HT-29 (cell line): ENCODE data around the gene PLEKHA6. TPM values are rescaled to one million over a fixed set of nuclear protein-coding genes. Genes with fewer than 3 reads are reported as not detected.

Experiments used
- DNase-seq: peaks from one replicate; pipeline ENCODE4 v3.0.0-alpha.2; 2015; ENCODE audit warnings: low spot score
- total RNA-seq: library from RNA; depleted of rRNA; stranded (reverse); fragments of >200 nt; shearing (Covaris generic); gene quantifications from 2 replicates; pipeline ENCODE4 v1.2.3, GENCODE V29; 2014

PLEKHA6 gene
- total RNA-seq, 1 experiment from 2014 or later, result 88.6 TPM

DNA sequence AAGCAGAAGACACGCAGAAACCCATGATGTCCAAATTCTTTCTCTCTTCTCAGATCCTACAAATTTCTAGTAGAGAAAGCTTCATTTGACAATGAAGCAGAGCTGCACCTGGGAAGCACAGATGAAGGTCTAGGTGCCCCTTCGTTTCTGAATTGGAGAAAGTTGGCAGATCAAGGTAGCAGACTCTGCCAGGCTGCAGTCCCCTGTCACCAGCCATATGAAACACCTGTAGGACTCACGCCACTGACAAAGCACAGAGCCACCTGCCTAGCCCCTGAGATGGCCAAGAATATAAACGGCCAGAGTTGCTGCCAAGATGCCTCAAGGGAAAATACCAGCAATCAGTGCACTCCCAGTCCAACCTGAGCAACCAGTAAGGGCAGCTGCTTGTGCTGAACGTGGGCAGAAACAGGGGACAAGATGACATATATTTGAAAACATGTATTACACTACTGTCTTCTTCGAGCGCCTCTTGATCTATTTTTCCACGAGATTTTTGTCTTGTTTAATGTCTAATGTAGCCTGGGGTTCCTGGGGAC is 20.6 kb upstream of the PLEKHA6 start:
- no peak for DNase-seq

DNA sequence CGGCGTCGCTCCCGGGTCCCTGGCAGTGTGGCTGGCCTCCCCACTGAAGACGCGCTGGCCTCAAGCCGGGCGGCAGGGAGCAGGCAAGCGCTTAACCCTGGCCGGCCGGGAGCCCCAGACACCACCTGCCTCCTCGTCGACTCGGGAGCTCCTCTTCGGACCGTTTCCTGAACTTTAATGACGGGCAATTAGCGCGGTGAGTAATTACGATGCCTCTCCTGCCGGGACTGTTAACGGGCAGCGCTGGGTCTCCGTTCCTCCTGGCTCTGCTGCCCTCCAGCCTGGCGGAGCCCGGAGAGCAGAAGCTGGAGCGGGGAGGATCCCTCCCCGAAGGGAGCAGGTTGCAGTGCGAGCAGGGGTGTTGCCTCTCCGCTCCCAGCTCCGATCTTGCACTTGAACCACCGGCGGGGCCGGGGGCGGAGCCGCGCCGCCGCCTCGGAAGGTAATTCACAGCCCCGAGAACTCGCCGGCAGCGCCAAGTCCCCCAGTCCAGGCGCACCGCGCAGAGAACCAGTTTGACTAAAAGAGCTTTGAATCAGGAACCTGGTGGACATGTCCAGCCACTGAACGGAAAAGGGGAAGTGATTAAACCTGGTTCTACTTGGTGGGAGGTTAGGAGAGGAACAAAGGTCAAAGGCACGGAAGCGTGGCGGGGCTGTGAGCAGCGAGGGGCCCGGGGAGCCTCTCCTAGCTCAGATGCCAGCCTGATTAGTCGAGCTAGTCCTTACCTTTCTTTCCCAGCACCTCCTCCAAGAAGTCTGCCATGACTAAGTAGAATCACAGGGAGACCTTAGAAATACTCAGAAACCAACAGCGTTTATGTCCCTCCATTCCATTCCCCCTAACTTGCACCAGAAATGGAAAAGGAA is 18.3 kb upstream of the PLEKHA6 start:
- DNase-seq, result peak; percentile 79

DNA sequence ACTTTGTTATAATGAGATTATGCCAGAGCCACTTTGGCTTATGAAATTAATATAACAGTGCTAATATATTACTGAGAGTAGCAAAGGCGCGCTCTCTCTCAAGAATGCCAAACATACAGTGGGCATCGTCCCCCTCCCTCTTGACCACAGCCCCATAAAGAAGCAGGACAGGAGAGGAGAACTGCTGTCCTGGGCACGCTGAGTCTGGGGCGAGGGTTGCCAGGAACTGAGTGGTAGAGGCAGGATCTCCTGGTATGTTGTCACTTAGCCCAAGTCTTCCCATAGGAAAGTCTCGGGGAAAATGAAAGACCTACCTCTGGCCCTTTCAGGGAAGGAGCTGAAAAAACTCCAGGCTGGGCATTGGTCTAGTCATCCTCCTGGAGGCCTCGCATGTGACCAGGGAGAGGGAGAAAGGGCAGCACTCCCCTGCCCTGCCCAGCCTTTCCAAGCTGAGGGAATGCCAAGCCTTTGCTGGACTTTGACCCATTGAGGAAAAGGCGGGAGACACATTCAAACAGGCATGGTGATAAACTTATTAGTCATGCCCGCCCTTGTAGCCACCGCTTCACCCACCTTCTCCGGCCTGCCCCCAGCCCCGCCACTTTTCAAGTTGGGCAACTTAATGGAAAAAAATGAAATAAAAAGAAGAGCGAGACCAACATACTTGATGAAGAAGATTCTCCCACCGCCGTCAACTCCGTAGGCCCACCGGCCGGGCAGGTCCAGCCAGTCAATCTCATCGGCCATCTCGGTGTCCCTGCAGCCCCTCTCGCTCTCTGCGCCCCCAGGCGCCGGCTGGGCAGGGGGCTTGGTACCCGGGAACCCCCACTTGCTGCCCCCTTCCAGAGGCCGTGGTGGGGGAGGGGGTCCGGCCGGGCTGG is 17.4 kb upstream of the PLEKHA6 start:
- DNase-seq, result peak; percentile 96

DNA sequence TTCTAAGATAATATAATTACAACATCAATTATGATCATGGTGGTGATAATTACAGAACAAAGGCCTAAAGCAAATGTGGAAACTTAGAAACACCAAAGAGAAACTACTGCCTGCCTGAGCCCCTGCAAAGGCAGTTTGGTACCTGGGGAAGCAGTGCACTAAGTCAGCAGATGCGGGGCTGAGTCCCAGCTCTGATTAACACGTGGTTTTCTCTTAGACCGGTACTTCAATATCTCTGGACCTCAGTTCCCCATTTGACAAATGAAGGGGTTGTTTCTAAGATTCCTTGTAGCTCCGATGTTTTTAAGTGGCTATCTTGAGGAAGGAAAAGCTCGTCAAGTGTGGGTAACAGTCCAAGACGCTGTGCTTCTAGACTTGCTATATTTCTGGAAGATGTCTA is 16.7 kb upstream of the PLEKHA6 start:
- DNase-seq, result no peak

DNA sequence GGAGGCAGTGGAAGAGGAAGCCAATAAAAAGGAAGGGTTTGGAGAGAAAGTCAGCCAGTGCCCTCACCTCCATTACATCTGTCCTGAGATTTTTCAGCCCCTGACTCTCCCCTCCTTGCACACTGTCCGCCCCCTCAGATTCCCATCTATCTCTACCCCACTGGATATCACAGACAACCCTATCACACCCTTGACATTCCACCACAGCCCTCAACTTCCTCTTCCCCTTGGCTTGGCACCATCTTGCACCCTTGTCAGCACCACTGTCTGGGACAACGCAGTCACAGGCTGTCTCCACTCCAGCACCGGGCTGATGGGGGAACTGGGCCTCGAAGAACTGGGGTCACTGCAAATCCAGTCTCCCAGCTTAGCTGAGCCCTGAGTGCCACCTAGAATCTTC is 14.2 kb upstream of the PLEKHA6 start:
- no peak for DNase-seq

DNA sequence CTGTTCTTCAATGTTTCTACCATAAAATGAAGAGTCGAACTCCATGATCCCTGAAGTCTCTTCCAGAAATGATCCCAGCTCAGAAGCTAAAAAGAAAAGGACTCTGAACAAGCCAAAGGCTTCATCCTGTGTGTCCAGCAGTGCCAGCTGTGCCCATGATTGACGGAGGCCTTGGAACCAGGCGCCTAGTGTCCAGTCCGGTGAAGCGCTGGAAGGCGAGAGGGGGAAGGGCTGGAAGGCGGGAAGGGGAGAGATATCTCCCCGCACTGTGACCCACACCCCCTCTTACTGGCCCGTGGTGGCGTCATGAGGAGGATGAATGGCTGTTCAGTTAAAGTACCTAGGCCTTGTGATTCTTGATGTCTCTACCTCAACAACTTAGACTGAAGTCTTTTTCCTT is 10.4 kb upstream of the PLEKHA6 start:
- DNase-seq, result no peak

DNA sequence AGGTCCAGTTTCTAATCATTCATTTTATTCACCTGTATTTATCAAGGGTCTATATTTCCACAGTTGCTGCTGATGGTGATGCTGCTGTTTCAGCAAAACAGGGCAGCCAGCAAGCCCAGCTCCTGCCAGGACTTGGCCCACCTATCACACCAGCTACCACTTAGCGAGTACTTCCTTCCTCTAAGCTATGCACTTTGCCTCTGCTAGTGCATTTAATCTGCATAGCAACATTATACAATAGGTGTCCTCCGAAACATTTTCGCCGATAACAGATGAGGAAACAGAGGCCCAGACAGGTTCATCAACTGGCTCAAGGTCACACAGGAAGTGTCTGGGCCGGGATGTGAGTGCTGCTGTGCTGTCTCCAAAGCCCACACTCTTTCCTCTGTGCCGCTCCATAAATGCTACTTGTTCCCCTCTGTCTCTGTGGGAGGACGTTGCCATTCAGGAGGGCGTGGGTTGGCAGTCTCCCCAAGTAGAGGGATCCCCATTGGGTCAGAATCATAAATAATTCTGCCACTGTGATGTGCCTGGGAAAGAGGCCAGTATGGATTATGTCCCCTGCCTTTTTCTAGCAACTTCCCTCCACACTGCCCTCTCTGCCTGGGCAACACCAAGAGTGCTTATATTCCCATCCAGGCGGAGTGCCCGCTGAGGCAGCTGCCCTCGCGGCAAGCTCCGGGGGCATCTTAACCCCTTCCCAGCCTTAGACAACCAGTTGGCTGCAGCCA is 9.4 kb upstream of the PLEKHA6 start:
- DNase-seq, result no peak

GRCh38 chr1:204367956-204368355 is 8.2 kb upstream of the PLEKHA6 start:
- DNase-seq, result no peak

DNA sequence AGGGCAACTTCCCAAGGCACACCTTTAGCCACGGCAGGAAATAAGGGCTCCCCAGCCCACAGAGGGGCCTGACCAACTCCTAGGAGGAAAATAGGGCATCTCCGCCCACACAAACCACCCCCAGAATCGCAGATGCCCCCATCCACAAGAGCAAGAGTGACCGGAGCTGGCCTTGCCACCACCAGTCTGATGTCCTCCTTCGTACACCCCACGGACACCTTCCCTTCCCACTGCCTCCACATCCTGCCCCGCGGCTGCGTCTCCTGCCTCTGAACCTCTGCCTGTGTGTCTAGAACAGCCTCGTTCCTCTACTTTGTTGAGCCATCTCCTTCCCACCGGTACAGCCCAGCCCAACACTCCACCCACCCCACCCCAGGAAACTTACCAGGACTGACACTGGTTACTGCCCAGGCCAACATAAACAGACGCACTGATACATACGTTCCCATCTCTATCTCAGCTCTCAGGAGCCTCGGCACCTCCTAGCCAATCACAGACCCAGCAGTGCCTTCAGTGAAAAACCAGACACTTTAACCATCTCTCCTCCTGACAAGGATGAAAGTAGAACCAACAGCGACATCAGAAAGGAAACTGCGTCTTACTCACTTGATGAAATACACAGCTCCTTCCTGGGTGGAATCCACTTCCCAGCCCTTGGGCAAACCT is 7.6 kb upstream of the PLEKHA6 start:
- DNase-seq, result no peak

- DNase-seq, result no peak
These were observed 7.0 kb upstream of the PLEKHA6 start for GRCh38 chr1:204366759-204367158.

GRCh38 chr1:204363335-204364114 is 3.8 kb upstream of the PLEKHA6 start:
- DNase-seq, result peak; percentile 94

DNA sequence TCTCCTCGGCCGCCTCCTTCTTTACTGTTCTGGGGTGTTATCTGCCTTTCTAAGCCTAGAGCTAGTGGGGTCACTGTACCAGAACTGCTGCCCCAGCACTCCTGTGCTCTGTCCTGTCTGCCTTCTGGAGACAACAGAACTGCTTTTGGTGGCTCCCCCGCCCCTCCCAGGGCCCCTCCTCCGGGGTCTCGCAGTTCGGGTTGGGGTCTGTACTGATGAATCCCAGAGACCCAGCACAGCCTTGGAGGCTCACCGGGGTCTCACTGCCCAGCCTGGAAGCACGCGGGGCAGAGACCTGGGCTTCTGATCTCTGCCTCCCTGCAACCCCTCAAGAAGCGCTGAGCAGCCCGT is 3.2 kb upstream of the PLEKHA6 start:
- no peak for DNase-seq

DNA sequence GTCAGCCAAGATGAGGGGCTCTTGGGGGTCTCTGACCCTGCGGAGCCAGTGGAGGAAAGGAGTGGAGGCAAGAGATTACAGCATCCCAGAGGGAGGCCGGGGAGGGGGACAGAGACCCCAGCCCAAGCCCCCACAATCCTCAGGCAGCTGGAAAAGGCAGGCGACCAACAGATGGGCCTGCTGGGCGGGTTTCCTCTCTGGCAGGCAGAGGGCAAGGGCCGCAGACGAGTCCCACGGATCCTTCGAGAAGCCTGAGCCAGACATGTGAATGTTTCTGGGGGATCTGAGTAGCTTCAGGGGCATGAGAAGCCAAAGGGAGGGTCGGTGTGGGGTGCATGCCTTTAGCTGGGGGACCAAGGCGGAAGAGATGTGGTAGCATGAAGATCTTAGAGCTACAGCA is 2.1 kb upstream of the PLEKHA6 start:
- DNase-seq, result no peak

DNA sequence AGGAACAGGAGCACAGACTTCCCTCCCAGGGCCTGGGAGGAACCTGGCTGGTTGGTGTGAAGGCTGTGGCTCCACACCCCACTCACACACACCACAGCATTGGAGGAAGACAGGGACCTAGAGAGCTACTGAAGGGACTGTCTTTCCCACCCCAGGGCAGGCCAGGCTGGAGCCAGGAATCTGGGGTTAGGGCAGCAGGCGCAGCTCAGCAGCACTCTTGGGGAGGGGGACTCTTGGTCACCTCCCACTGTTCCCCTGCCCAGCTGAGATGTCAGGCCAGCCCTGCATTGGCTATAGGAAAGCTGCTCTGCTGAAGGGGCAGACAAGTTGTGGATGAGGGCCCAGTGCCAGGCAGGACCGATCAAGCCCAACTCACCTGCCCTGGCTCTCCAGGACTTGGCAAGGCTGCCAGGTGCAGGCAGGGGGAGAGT is 1.6 kb upstream of the PLEKHA6 start:
- no peak for DNase-seq

DNA sequence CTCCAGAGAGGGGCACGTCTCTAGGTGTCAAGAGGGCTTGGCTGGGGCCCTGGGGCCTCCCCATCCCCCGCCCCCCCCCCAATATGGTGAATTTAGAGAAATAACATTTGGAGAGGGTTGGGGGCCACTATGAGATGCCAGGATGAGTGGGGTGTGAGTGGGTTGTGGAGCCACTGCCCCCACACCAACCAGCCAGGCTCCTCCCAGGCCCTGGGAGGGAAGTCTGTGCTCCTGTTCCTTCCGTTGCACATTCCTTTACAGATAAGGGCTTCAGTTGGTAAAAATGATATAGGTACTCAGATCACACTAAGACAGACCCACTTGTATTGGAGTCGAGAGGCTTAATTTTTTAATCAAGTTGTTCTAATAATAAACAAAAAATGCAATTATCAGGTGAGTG is 585 bp upstream of the PLEKHA6 start:
- no peak for DNase-seq

DNA sequence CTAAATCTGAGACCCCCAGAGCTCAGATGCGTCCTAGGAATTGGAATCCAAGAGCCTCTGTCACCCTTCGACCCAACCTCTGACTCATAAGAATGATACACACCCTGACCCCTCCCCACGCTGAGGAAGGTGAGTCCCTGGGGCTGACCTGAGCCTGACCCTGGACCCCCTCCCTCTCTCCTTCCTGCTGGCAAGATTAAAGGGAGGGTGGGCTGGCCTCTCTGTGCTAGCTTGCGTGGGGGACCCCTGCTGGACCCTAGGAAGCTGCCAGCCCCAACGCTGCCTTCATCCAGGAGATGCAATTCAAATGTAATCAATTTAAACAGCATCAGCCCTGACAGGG is 627 bp downstream of the PLEKHA6 start:
- DNase-seq, result no peak

DNA sequence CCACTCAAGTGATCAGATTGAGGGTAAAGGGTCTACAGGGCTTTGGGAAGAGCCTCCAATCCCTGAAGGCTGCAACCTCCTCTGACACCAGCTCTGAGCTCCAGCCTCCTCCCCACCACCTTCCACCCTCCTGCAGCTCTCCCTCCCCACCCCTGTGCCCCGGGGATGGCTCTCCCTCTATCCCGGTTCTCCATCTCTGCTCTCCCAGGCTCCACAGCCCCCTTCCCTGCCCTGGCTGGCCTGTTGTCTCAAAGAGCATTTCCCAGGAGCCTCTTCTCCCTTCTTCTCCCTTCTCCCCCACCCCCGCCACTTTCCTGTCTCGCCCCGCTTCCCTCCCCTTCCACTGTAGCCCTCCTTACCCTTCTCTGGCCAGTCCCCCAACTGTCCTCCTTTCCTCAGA is 1.1 kb downstream of the PLEKHA6 start:
- DNase-seq, result no peak

DNA sequence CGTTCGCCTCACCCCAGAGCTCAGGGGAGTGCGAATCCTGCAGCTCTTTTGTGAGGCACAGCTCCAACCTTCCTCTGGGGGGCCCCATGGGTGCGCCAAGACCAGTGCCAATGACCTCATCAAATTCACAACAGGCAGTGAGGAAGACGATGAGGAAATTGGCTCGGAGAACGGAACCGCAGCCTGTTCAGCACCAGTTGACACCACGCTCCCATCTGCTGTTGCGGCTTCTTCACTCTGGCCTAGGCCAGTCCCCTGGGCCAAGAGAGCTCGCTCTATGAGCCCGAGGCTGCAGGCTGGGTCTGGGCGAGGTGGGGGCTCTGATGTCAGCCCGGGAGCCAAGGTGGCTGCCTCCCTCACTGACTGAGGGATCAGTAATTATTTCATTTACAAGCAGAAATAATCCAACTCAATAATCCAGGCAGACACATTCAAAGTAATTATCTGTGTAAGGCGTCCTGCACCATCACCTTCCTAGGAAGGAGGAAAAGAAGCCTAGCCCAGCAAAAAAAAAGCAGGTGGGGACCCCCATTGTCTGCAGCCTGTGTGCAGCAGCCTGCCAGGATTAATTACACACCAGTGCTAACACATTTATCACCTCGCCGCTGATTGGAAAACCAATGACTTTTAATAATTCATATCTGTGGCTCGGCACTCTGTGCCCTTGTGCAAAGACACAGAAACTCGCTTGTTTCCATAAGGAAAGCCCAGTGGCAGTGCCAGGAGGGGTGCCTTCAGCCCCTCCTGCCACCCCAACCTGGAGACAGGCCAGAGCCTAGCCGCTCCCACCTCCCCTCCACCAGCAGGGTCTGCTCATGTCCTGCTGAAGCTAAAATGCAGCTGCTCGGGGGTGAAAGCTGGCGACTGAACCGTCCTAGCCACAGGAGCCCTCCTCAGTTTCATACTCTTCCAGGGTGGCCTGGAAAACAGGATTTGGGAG is 1.9 kb downstream of the PLEKHA6 start:
- no peak for DNase-seq

- DNase-seq, result no peak
These were observed 2.7 kb downstream of the PLEKHA6 start for GRCh38 chr1:204356997-204357396.
